GM21390 (cell line): ENCODE measurements around the gene MALRD1.

Experiments used
- ATAC-seq: cut with Tn5 transposase; IDR thresholded peaks from one replicate; pipeline ENCODE4 v1.9.1; 2021; ENCODE audit not compliant: unreplicated experiment

Gene MALRD1

GRCh38 chr10:19570991-19571390 is 522.4 kb downstream of the MALRD1 start:
- ATAC-seq = no peak

GRCh38 chr10:19572056-19572455 is 523.5 kb downstream of the MALRD1 start:
- no peak for ATAC-seq

- ATAC-seq = no peak
Observed at GRCh38 chr10:19576576-19576975, 528.0 kb downstream of the MALRD1 start.

- no peak for ATAC-seq
Observed at GRCh38 chr10:19577381-19577780, 528.8 kb downstream of the MALRD1 start.

GRCh38 chr10:19577807-19578206 is 529.2 kb downstream of the MALRD1 start:
- no peak for ATAC-seq

GRCh38 chr10:19578571-19578970 is 530.0 kb downstream of the MALRD1 start:
- no peak for ATAC-seq

- ATAC-seq = no peak
Observed at GRCh38 chr10:19579761-19580545, 531.4 kb downstream of the MALRD1 start.

- ATAC-seq = no peak
Observed at GRCh38 chr10:19580691-19581090, 532.1 kb downstream of the MALRD1 start.

- no peak for ATAC-seq
Observed at GRCh38 chr10:19588608-19589007, 540.0 kb downstream of the MALRD1 start.

GRCh38 chr10:19592276-19592675 is 543.7 kb downstream of the MALRD1 start:
- ATAC-seq = no peak

GRCh38 chr10:19595212-19595845 is 546.7 kb downstream of the MALRD1 start:
- ATAC-seq = no peak

- ATAC-seq = no peak
Observed at GRCh38 chr10:19605806-19606205, 557.2 kb downstream of the MALRD1 start.

- ATAC-seq = no peak
Observed at GRCh38 chr10:19606968-19607367, 558.4 kb downstream of the MALRD1 start.

- no peak for ATAC-seq
Observed at GRCh38 chr10:19611775-19612174, 563.2 kb downstream of the MALRD1 start.

GRCh38 chr10:19616966-19617365 is 568.4 kb downstream of the MALRD1 start:
- ATAC-seq = no peak

GRCh38 chr10:19620811-19621210 is 572.2 kb downstream of the MALRD1 start:
- ATAC-seq = no peak

- no peak for ATAC-seq
Observed at GRCh38 chr10:19623321-19623720, 574.7 kb downstream of the MALRD1 start.

- no peak for ATAC-seq
Observed at GRCh38 chr10:19626156-19626555, 577.6 kb downstream of the MALRD1 start.

GRCh38 chr10:19628767-19629560 is 580.4 kb downstream of the MALRD1 start:
- ATAC-seq = no peak

GRCh38 chr10:19629567-19629966 is 581.0 kb downstream of the MALRD1 start:
- no peak for ATAC-seq

GRCh38 chr10:19634163-19634562 is 585.6 kb downstream of the MALRD1 start:
- no peak for ATAC-seq
